ENCODE measurements around the gene TPK1. TPM values are rescaled to one million over a fixed set of nuclear protein-coding genes. Genes with fewer than 3 reads are reported as not detected.

TPK1 gene
- total RNA-seq, 1 experiment from 2014 or later: 3.1 TPM

DNA sequence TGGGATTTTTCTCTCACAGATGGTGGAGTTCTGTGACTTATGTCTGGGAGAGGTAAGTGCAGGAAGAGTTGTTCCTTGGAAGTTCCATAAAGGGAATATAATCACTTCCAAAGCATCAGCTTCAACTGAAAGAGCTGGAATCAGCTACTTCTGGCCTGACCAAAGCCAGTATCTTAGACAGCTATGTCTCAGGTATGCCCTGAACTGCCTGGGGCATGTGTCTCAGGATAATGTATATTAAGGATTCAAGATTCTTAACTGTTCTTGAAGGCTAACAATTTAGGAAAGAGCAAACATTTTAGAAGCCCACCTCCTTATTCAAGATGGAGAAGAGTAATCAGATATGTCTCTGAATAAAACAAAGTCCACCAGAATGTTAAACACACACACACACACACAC, 420.0 kb downstream of the TPK1 start:
- Histone ChIP-seq H2BK20ac (ENCODE audit: low read depth, low read length, poor library complexity, severe bottlenecking) (no peak overlapping the region), H2BK120ac (ENCODE audit: low read depth, low read length, poor library complexity, severe bottlenecking) (no peak overlapping the region), H3K79me2 (ENCODE audit: insufficient read depth, low read length) (no peaks in the 10 kb centered on the region), H3K79me1 (ENCODE audit: insufficient read depth, low read depth, low read length, poor library complexity, severe bottlenecking) (no peaks in the 10 kb centered on the region), H2AFZ (ENCODE audit: low read length) (no peak overlapping the region), H3K27ac (ENCODE audit: insufficient read length, low read depth, low read length) (no peak overlapping the region), H3K23ac (ENCODE audit: insufficient read length, low read depth, low read length) (no peak overlapping the region), H4K8ac (replicated peaks; ENCODE audit: insufficient read length, low read depth, low read length) (no peak overlapping the region), H3K23me2 (ENCODE audit: insufficient read length, low read depth, low read length, poor library complexity, severe bottlenecking) (no peaks in the 10 kb centered on the region), H2BK12ac (ENCODE audit: insufficient read length, low read depth, low read length) (no peak overlapping the region), H2AK5ac (ENCODE audit: insufficient read length, low read length) (no peak overlapping the region), H2BK15ac (ENCODE audit: low read depth, low read length) (no peak overlapping the region), H2BK5ac (ENCODE audit: insufficient read length, low read length) (no peak overlapping the region), H4K91ac (ENCODE audit: insufficient read length, low read depth, low read length) (no peak overlapping the region), H3K27me3 (ENCODE audit: insufficient read depth, low read length) (no peaks in the 10 kb centered on the region), H3K18ac (ENCODE audit: insufficient read length, low read depth, low read length) (no peak overlapping the region), H3T11ph (ENCODE audit: low read length) (no peak overlapping the region), H3K56ac (ENCODE audit: insufficient read length, low read depth, low read length) (no peak overlapping the region), H3K9me3 (ENCODE audit: control insufficient read depth, low read depth, low read length) (no peaks in the 10 kb centered on the region), H3K9ac (ENCODE audit: extremely low read depth, insufficient read length, low read length) (no peak overlapping the region), H4K5ac (ENCODE audit: insufficient read length, low read depth, low read length) (no peak overlapping the region), H3K14ac (ENCODE audit: insufficient read depth, low read length) (no peak overlapping the region), H3K4ac (ENCODE audit: low read depth, low read length) (no peak overlapping the region), H3K4me1 (ENCODE audit: insufficient read depth, low read length) (peaks cover 4% of the 10 kb centered on the region; the same call in 1 of the 2 replicates), H3K4me2 (ENCODE audit: insufficient read depth, insufficient read length, low read length) (no peak overlapping the region), H4K20me1 (ENCODE audit: control insufficient read depth, insufficient read depth, insufficient read length) (no peaks in the 10 kb centered on the region)
- Mint-ChIP-seq H3K36me3 (ENCODE audit: insufficient read depth in 1 of 3, low read depth in 3 of 3) (peaks cover 0 to 20% (median 4%) of the 10 kb centered on the region in 3 experiments; a peak in 5 of 7 replicates), H3K4me1 (peaks cover 5 to 12% of the 10 kb centered on the region in 2 experiments), H3K9me3 (peaks cover 9 to 12% of the 10 kb centered on the region in 2 experiments; a peak in 4 of 5 replicates), H3K27me3 (ENCODE audit: low read depth) (no peaks in the 10 kb centered on the region), H3K27ac (no peak overlapping the region), H3K4me3 (no peak overlapping the region)
- no peak for DNase-seq
- TF ChIP-seq, protein P1, sequence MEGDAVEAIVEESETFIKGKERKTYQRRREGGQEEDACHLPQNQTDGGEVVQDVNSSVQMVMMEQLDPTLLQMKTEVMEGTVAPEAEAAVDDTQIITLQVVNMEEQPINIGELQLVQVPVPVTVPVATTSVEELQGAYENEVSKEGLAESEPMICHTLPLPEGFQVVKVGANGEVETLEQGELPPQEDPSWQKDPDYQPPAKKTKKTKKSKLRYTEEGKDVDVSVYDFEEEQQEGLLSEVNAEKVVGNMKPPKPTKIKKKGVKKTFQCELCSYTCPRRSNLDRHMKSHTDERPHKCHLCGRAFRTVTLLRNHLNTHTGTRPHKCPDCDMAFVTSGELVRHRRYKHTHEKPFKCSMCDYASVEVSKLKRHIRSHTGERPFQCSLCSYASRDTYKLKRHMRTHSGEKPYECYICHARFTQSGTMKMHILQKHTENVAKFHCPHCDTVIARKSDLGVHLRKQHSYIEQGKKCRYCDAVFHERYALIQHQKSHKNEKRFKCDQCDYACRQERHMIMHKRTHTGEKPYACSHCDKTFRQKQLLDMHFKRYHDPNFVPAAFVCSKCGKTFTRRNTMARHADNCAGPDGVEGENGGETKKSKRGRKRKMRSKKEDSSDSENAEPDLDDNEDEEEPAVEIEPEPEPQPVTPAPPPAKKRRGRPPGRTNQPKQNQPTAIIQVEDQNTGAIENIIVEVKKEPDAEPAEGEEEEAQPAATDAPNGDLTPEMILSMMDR (conservative IDR thresholded peaks at IDR 0.05): no peak

Measured in H9 (cell line).